ENCODE data around the gene PRR5.

- no peak for TF ChIP-seq ZNF274 (IDR thresholded peaks at IDR 0.05; ENCODE audit: low read depth, low read length)
- TF ChIP-seq YY1 (IDR thresholded peaks at IDR 0.05; ENCODE audit: insufficient read depth, insufficient read length): no peak
Measured at GRCh38 chr22:44682556-44683168, 19.3 kb upstream of the PRR5 start.
